Measurements from ENCODE around the gene PEDS1.
"Not testable (repeated sequence)": the region's sequence is repeated elsewhere in the genome, so short reads cannot be mapped to it uniquely, and the experiment has no call there.

The PEDS1 gene

GRCh38 chr20:50136822-50137599 lies 16.5 kb downstream of the PEDS1 start:
- Histone ChIP-seq H3K4me2 (ENCODE audit: low read length) (no peak overlapping the region), H3K27ac (ENCODE audit: low read depth, low read length, poor library complexity, severe bottlenecking) (no peak overlapping the region), H4K20me1 (ENCODE audit: insufficient read depth, low read length) (no peaks in the 10 kb centered on the region), H3K9ac (ENCODE audit: low read length) (no peak overlapping the region), H3F3A (ENCODE audit: insufficient read depth, low read length) (no peaks in the 10 kb centered on the region), H3K79me2 (ENCODE audit: insufficient read depth, low read length) (no peaks in the 10 kb centered on the region), H3K4me3 (ENCODE audit: low read depth, low read length, poor library complexity, severe bottlenecking) (no peak overlapping the region), H3K9me2 (ENCODE audit: low read depth, low read length) (no peaks in the 10 kb centered on the region), H3K9me3 (ENCODE audit: low read length) (no peaks in the 10 kb centered on the region), H3K4me1 (ENCODE audit: insufficient read depth, low read length, severe bottlenecking) (no peaks in the 10 kb centered on the region), H3K36me3 (ENCODE audit: insufficient read depth, low read length) (peaks cover 39% of the 10 kb centered on the region; the same call in 1 of the 2 replicates), H2AFZ (ENCODE audit: low read length) (no peak overlapping the region), H3K27me3 (ENCODE audit: insufficient read depth, low read length) (no peaks in the 10 kb centered on the region)
- TF ChIP-seq, protein P1, sequence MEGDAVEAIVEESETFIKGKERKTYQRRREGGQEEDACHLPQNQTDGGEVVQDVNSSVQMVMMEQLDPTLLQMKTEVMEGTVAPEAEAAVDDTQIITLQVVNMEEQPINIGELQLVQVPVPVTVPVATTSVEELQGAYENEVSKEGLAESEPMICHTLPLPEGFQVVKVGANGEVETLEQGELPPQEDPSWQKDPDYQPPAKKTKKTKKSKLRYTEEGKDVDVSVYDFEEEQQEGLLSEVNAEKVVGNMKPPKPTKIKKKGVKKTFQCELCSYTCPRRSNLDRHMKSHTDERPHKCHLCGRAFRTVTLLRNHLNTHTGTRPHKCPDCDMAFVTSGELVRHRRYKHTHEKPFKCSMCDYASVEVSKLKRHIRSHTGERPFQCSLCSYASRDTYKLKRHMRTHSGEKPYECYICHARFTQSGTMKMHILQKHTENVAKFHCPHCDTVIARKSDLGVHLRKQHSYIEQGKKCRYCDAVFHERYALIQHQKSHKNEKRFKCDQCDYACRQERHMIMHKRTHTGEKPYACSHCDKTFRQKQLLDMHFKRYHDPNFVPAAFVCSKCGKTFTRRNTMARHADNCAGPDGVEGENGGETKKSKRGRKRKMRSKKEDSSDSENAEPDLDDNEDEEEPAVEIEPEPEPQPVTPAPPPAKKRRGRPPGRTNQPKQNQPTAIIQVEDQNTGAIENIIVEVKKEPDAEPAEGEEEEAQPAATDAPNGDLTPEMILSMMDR (IDR thresholded peaks at IDR 0.05; ENCODE audit: low read length): no peak
- TF ChIP-seq EZH2 (IDR thresholded peaks at IDR 0.05; ENCODE audit: borderline replicate concordance, low read length): no peak

DNA sequence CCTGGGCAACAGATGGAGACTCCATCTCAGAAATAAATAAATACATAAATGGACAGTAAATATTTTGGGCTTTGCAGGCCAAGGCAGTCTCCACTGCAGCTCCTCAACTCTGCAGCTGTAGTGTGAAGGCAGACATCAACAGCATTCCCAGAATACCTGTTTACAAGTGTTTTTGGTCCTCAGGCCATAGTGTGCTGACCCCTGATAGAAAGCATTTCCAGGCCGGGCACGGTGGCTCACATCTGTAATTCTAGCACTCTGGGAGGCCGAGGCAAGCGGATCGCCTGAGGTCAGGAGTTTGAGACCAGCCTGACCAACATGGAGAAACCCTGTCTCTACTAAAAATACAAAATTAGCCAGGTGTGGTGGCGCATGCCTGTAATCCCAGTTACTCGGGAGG lies 18.4 kb downstream of the PEDS1 start:
- H3K36me3 ChIP-seq (ENCODE audit: insufficient read depth, low read length): peaks cover 32% of the 10 kb centered on the region; the same call in 1 of the 2 replicates
- not testable (repeated sequence) for H4K20me1 ChIP-seq (ENCODE audit: insufficient read depth, low read length)

DNA sequence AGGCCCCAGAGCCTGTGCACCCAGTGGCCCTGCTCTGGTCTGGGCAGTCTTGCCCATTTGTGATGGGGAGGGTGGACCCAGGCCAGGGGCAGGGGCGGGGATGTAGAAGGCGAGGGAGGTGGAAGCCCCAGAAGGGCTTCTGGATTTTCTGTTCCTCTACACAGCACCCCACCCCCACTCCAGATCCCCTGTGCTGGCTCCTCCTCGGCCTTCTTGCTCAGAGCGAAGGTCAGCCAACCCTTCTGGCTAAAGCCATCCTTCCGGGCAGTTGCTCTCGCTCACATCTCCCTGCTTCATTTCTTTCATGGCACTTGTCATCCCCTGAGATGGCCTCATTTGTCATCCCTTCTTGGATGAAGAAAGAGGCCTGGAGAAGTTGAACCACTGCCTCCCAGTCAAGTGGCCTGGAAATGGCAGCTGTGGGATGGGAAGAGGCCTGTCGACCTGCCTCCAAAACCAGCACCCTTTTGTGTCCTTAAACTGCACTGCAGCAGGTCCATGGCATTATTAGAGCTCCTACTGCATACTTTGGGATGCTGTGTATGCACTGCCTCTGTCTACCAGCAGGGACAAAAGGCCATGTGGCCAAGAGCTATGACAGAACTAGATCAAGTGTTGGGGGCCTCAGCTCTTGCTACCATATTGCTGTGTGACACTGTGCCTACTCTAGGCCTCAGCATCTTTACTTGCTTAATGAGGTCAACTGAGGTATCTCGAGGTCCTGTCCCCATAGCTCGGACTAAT lies 19.9 kb downstream of the PEDS1 start:
- H3K79me2 ChIP-seq (ENCODE audit: insufficient read depth, low read length): no peaks in the 10 kb centered on the region
- H3K9me3 ChIP-seq (ENCODE audit: low read length): no peaks in the 10 kb centered on the region
- no peaks in the 10 kb centered on the region for H3K27me3 ChIP-seq (ENCODE audit: insufficient read depth, low read length)
- TF ChIP-seq EZH2 (IDR thresholded peaks at IDR 0.05; ENCODE audit: borderline replicate concordance, low read length): no peak
- TF ChIP-seq, protein P1 (IDR thresholded peaks at IDR 0.05; ENCODE audit: low read length): peak; percentile 16; the same call in 1 of the 2 replicates
- peaks cover 40% of the 10 kb centered on the region; the same call in 1 of the 2 replicates for H3K36me3 ChIP-seq (ENCODE audit: insufficient read depth, low read length)
- no peaks in the 10 kb centered on the region for H3F3A ChIP-seq (ENCODE audit: insufficient read depth, low read length)
- H3K9ac ChIP-seq (ENCODE audit: low read length): no peak overlapping the region
- no peak overlapping the region for H3K4me2 ChIP-seq (ENCODE audit: low read length)
- H3K9me2 ChIP-seq (ENCODE audit: low read depth, low read length): no peaks in the 10 kb centered on the region
- H4K20me1 ChIP-seq (ENCODE audit: insufficient read depth, low read length): no peaks in the 10 kb centered on the region
- H3K4me1 ChIP-seq (ENCODE audit: insufficient read depth, low read length, severe bottlenecking): no peaks in the 10 kb centered on the region
- no peak overlapping the region for H2AFZ ChIP-seq (ENCODE audit: low read length)
- H3K27ac ChIP-seq (ENCODE audit: low read depth, low read length, poor library complexity, severe bottlenecking): no peak overlapping the region
- H3K4me3 ChIP-seq (ENCODE audit: low read depth, low read length, poor library complexity, severe bottlenecking): no peak overlapping the region

More for the DNA sequence above, 18.4 kb downstream of the PEDS1 start:
- not testable (repeated sequence) for H3K9me3 ChIP-seq (ENCODE audit: low read length); H3K9ac ChIP-seq (ENCODE audit: low read length); H3K79me2 ChIP-seq (ENCODE audit: insufficient read depth, low read length); H2AFZ ChIP-seq (ENCODE audit: low read length); H3K27ac ChIP-seq (ENCODE audit: low read depth, low read length, poor library complexity, severe bottlenecking); H3K27me3 ChIP-seq (ENCODE audit: insufficient read depth, low read length); H3K4me3 ChIP-seq (ENCODE audit: low read depth, low read length, poor library complexity, severe bottlenecking); H3K4me2 ChIP-seq (ENCODE audit: low read length); H3K9me2 ChIP-seq (ENCODE audit: low read depth, low read length); H3K4me1 ChIP-seq (ENCODE audit: insufficient read depth, low read length, severe bottlenecking); H3F3A ChIP-seq (ENCODE audit: insufficient read depth, low read length)

Data from OCI-LY1 (cell line).